B cell (primary cell): ENCODE measurements around the gene GPHN. TPM values are rescaled to one million over a fixed set of nuclear protein-coding genes. Genes with fewer than 3 reads are reported as not detected.

Experiments used
- ATAC-seq: fragments of 200-7000 bp; cut with Tn5 transposase; one replicate; pipeline ENCODE4 v1.10.0; 2021; ENCODE audit warnings: low read depth, mild to moderate bottlenecking, moderate number of reproducible peaks, moderate library complexity
- CTCF ChIA-PET: fragments of 350-600 bp; sonication (Branson Sonifier 250); formaldehyde crosslinking; loops from one replicate; lab custom pipeline; 2021; ENCODE audit warnings: antibody characterized with exemption, inconsistent platforms; lab: Charles Lee
- POLR2A ChIA-PET: fragments of 350-600 bp; sonication (Branson Sonifier 250); formaldehyde crosslinking; loops from one replicate; lab custom pipeline; 2021; ENCODE audit warnings: antibody characterized with exemption; lab: Charles Lee
- DNase-seq: peaks from one replicate; pipeline ENCODE4 v3.0.0; 2013
- H2AFZ ChIP-seq: 2 replicates; pipeline ENCODE4 v1.6.1; 2012; ENCODE audit warnings: mild to moderate bottlenecking, low read depth, low read length; ENCODE audit not compliant: insufficient read depth, poor library complexity, severe bottlenecking
- H3K27ac ChIP-seq, 2 donors: 1 replicate in 1 of 2; 2 replicates in 1 of 2; pipeline ENCODE4 v1.5.1; 2012 to 2013; ENCODE audit warnings: low read length in 2 of 2, mild to moderate bottlenecking in 2 of 2, moderate library complexity in 1 of 2
- H3K27me3 ChIP-seq, 4 experiments: fragments of 200-600 bp in 1 of 4; sonication (generic) in 1 of 4; replicated peaks in 1 of 4; 1 replicate in 2 of 4; 2 replicates in 2 of 4; pipeline versions ENCODE4 v1.6.1 to v1.7.0; 2013 to 2016; ENCODE audit warnings: low read length in 3 of 4, mild to moderate bottlenecking in 2 of 4, mixed read lengths in 1 of 4, moderate library complexity in 1 of 4; ENCODE audit not compliant: insufficient read depth in 4 of 4, control insufficient read depth in 3 of 4; ENCODE audit errors: control extremely low read depth in 1 of 4
- H3K36me3 ChIP-seq, 2 experiments: replicated peaks in 1 of 2; 1 replicate in 1 of 2; 2 replicates in 1 of 2; pipeline versions ENCODE4 v1.6.1 to v1.7.1; 2013; ENCODE audit warnings: low read length in 1 of 2; ENCODE audit not compliant: insufficient read depth in 2 of 2, control insufficient read depth in 1 of 2; ENCODE audit errors: control extremely low read depth in 1 of 2, extremely low read depth in 1 of 2
- H3K4me1 ChIP-seq, 2 donors: fragments of 200-600 bp in 1 of 2; sonication (generic) in 1 of 2; 1 replicate in 1 of 2; 2 replicates in 1 of 2; pipeline versions ENCODE4 v1.5.1 to v1.6.1; 2013 to 2017; ENCODE audit warnings: low read length in 2 of 2; ENCODE audit not compliant: control insufficient read depth in 2 of 2, insufficient read depth in 2 of 2
- H3K4me2 ChIP-seq: replicated peaks from 2 replicates; pipeline ENCODE3; 2012; ENCODE audit warnings: mild to moderate bottlenecking, low read depth, low read length; ENCODE audit not compliant: poor library complexity, severe bottlenecking
- H3K4me3 ChIP-seq, 5 experiments: fragments of 200-600 bp in 1 of 5; sonication (generic) in 1 of 5; 1 replicate in 3 of 5; 2 replicates in 2 of 5; pipeline versions ENCODE4 v1.5.1 to v1.7.0; 2011 to 2016; ENCODE audit warnings: low read length in 4 of 5, mild to moderate bottlenecking in 4 of 5, low read depth in 2 of 5, control low read depth in 1 of 5, moderate library complexity in 1 of 5; ENCODE audit not compliant: insufficient read depth in 1 of 5; ENCODE audit errors: control extremely low read depth in 1 of 5, extremely low read depth in 1 of 5
- H3K79me2 ChIP-seq: fragments of 200-600 bp; sonication (generic); one replicate; pipeline ENCODE4 v1.6.0; 2016; ENCODE audit warnings: low read length; ENCODE audit not compliant: control insufficient read depth, insufficient read depth
- H3K9ac ChIP-seq: fragments of 200-600 bp; sonication (generic); 2 replicates; pipeline ENCODE4 v1.6.1; 2017; ENCODE audit warnings: mild to moderate bottlenecking, low read length, moderate library complexity
- H3K9me3 ChIP-seq, 3 donors: one replicate each; pipeline versions ENCODE4 v1.6.1 to v1.7.1; 2013; ENCODE audit warnings: low read length in 2 of 3; ENCODE audit not compliant: control insufficient read depth in 2 of 3, insufficient read depth in 1 of 3; ENCODE audit errors: control extremely low read depth in 1 of 3
- H4K20me1 ChIP-seq: 2 replicates; pipeline ENCODE4 v1.6.0; 2012; ENCODE audit warnings: mild to moderate bottlenecking, low read length; ENCODE audit not compliant: insufficient read depth, control insufficient read depth, poor library complexity, severe bottlenecking
- H3K27ac Mint-ChIP-seq: one replicate; pipeline ENCODE4 v1.8.0; 2021; ENCODE audit warnings: mixed read lengths
- H3K27me3 Mint-ChIP-seq: one replicate; pipeline ENCODE4 v1.8.0; 2021; ENCODE audit warnings: mixed read lengths
- H3K4me1 Mint-ChIP-seq: one replicate; pipeline ENCODE4 v1.8.0; 2021; ENCODE audit warnings: mixed read lengths
- H3K4me3 Mint-ChIP-seq: one replicate; pipeline ENCODE4 v1.8.0; 2021; ENCODE audit warnings: mixed read lengths
- H3K9me3 Mint-ChIP-seq: one replicate; pipeline ENCODE4 v1.8.0; 2022; ENCODE audit warnings: mixed read lengths; ENCODE audit not compliant: insufficient read depth
- EZH2 ChIP-seq: IDR thresholded peaks from 2 replicates; pipeline ENCODE4 v1.6.1; 2012; ENCODE audit warnings: borderline replicate concordance, low read depth, mild to moderate bottlenecking, moderate library complexity, low read length; ENCODE audit not compliant: insufficient read depth, poor library complexity, severe bottlenecking
- WGBS: methylation state at CpG from one replicate; pipeline ENCODE4 v1.1.5; 2013; ENCODE audit warnings: missing lambda C conversion rate; ENCODE audit not compliant: insufficient coverage; 5-methylcytosine and 5-hydroxymethylcytosine counted together
- intact Hi-C: fragments of 100-400 bp; cut with micrococcal nuclease; formaldehyde crosslinking; loops from one replicate; pipeline ENCODE4 v1.10.0; 2022
- polyA plus RNA-seq: library from polyadenylated mRNA; depleted of rRNA; stranded (reverse); fragments of >200 nt; gene quantifications from 2 replicates; pipeline ENCODE4 v1.2.3, GENCODE V29; 2012
- total RNA-seq, 2 donors: library from RNA; stranded (reverse); fragments of 120-200 nt in 1 of 2; gene quantifications; 1 replicate in 1 of 2; 2 replicates in 1 of 2; pipeline versions ENCODE4 v1.2.3 to v1.2.4, GENCODE V29; 2013 to 2022
- TF ChIP-seq, protein P1 (sequence below): fragments of 200-600 bp; IDR thresholded peaks from one replicate; pipeline ENCODE4 v1.8.0; 2022; ENCODE audit warnings: antibody characterized with exemption, mild to moderate bottlenecking

Gene GPHN
- total and polyA plus RNA-seq, 2 donors (not counting 1 experiment from before 2014, with no cell fraction given), result 3.4 to 18.0 TPM

DNA sequence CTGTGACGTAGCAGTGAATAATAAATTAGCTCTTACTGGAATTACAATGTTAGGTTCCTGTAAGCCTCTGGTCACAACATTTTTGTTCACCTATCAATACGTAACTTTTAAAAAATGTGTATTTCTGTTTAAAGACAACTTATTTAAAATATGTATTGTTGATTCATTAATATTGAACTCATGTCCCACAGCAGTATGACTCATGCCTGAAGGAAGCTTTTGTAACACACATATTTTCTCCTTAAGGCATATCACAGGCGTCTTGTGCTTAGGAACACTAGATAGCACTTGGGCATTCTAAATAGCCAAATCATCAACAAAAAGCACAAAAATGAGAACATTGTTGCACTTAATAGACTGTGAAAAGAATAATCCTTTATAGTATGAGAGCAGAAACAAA lies 92.5 kb downstream of the GPHN start:
- Histone ChIP-seq H3K4me3 (no peak overlapping the region), H3K79me2 (no peaks in the 10 kb centered on the region), H3K9ac (no peak overlapping the region), H3K36me3 (no peaks in the 10 kb centered on the region), H3K27ac (no peak overlapping the region), H3K4me1 (no peaks in the 10 kb centered on the region), H3K27me3 (no peaks in the 10 kb centered on the region), H3K9me3 (peaks cover 0 to 22% (median 0%) of the 10 kb centered on the region in 3 donors), H3K4me2 (no peak overlapping the region), H4K20me1 (no peaks in the 10 kb centered on the region), H2AFZ (no peak overlapping the region)
- no peak for DNase-seq
- ChIA-PET CTCF (no interaction called here), POLR2A (no interaction called here)
- WGBS, result no CpG with 5 or more reads among the region's 3 CpGs
- intact Hi-C loops, result no loop called here
- H3K27me3 Mint-ChIP-seq, result no peaks in the 10 kb centered on the region
- H3K4me3 Mint-ChIP-seq, result no peak overlapping the region
- peaks cover under 1% of the 10 kb centered on the region for H3K9me3 Mint-ChIP-seq
- TF ChIP-seq, protein P1, sequence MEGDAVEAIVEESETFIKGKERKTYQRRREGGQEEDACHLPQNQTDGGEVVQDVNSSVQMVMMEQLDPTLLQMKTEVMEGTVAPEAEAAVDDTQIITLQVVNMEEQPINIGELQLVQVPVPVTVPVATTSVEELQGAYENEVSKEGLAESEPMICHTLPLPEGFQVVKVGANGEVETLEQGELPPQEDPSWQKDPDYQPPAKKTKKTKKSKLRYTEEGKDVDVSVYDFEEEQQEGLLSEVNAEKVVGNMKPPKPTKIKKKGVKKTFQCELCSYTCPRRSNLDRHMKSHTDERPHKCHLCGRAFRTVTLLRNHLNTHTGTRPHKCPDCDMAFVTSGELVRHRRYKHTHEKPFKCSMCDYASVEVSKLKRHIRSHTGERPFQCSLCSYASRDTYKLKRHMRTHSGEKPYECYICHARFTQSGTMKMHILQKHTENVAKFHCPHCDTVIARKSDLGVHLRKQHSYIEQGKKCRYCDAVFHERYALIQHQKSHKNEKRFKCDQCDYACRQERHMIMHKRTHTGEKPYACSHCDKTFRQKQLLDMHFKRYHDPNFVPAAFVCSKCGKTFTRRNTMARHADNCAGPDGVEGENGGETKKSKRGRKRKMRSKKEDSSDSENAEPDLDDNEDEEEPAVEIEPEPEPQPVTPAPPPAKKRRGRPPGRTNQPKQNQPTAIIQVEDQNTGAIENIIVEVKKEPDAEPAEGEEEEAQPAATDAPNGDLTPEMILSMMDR, result no peak
- TF ChIP-seq EZH2, result no peak
- H3K4me1 Mint-ChIP-seq, result peaks cover 3% of the 10 kb centered on the region
- no peak overlapping the region for H3K27ac Mint-ChIP-seq
- ATAC-seq, result no peak

DNA sequence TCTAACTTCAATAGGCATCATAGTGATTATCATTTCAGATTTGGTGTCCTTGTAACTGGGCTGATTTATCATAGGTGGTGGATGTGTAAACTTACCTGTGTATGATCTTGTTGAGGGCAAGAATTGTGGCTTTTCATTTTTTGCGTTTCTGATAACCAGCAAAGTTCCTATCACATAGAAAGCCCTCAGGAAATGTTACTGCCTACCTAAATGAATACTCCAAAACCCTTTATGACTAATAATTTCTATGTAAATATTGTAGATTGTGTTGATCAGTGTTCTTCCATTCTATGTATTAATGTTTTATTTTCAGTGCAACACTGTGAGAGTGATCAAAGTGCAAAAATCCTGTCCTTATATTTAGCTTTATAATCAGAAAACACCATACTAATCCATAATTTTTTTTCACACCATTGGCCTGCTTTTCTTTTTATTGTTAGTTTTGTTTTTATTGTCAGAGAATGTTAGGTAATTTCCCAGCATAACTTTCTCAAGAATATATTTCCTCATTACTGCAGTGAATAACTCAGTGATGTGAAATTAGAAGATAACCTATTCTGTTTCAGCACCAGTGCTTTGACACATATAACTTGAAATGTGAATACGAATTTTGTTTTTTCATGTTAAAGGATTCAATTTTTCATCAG lies 94.1 kb downstream of the GPHN start:
- Histone ChIP-seq H3K9ac (no peak overlapping the region), H3K36me3 (no peaks in the 10 kb centered on the region), H3K9me3 (peaks cover 0 to 8% (median 0%) of the 10 kb centered on the region in 3 donors), H4K20me1 (no peaks in the 10 kb centered on the region), H3K27me3 (no peaks in the 10 kb centered on the region), H3K4me2 (no peak overlapping the region), H3K4me3 (no peak overlapping the region), H3K79me2 (no peaks in the 10 kb centered on the region), H2AFZ (no peak overlapping the region), H3K27ac (no peak overlapping the region), H3K4me1 (no peaks in the 10 kb centered on the region)
- POLR2A ChIA-PET, result no interaction called here
- Mint-ChIP-seq H3K4me1 (peaks cover 3% of the 10 kb centered on the region), H3K9me3 (no peaks in the 10 kb centered on the region), H3K27me3 (no peaks in the 10 kb centered on the region), H3K27ac (no peak overlapping the region), H3K4me3 (no peak overlapping the region)
- no peak for TF ChIP-seq EZH2
- TF ChIP-seq, protein P1, result no peak
- DNase-seq (no peak), ATAC-seq (no peak)
- no CpG with 5 or more reads among the region's 2 CpGs for whole genome bisulfite sequencing
- intact Hi-C loops, result no loop called here
- CTCF ChIA-PET, result no interaction called here
